SW480 (cell line): ENCODE data around the gene ZNF8.
"Not testable (repeated sequence)": the region's sequence is repeated elsewhere in the genome, so short reads cannot be mapped to it uniquely, and the experiment has no call there.

Source experiments
- DNase-seq: peaks from one replicate; pipeline ENCODE4 v3.0.0-alpha.2; 2016; ENCODE audit warnings: low spot score

Gene ZNF8

GRCh38 chr19:58296104-58296503, 17.3 kb downstream of the ZNF8 start:
- no peak for DNase-seq

- no peak for DNase-seq
These were observed 21.9 kb downstream of the ZNF8 start for GRCh38 chr19:58300620-58301019.

GRCh38 chr19:58304255-58304654, 25.5 kb downstream of the ZNF8 start:
- no peak for DNase-seq

- no peak for DNase-seq
These were observed 26.0 kb downstream of the ZNF8 start for GRCh38 chr19:58304748-58305064.

GRCh38 chr19:58305065-58305931, 26.5 kb downstream of the ZNF8 start, which contains the start of gene ERVK3-1:
Gene ERVK3-1 (plus strand): TSS chr19:58305377. CDS start chr19:58312169, 6,792 bp downstream.
- DNase-seq, result peak; percentile 98

- DNase-seq, result peak; percentile 19
These were observed 27.2 kb downstream of the ZNF8 start for GRCh38 chr19:58305932-58306323.

GRCh38 chr19:58307736-58308135, 29.0 kb downstream of the ZNF8 start:
- no peak for DNase-seq

GRCh38 chr19:58310685-58311084, 31.9 kb downstream of the ZNF8 start:
- DNase-seq, result not testable (repeated sequence)

- DNase-seq, result no peak
These were observed 32.6 kb downstream of the ZNF8 start for GRCh38 chr19:58311345-58311865.

GRCh38 chr19:58315580-58315979, 36.8 kb downstream of the ZNF8 start:
- no peak for DNase-seq

- DNase-seq, result no peak
These were observed 38.8 kb downstream of the ZNF8 start for GRCh38 chr19:58317476-58318072.

GRCh38 chr19:58318297-58318696, 39.5 kb downstream of the ZNF8 start:
- no peak for DNase-seq

- DNase-seq, result no peak
These were observed 40.5 kb downstream of the ZNF8 start for GRCh38 chr19:58319241-58319640.

- DNase-seq, result no peak
These were observed 46.7 kb downstream of the ZNF8 start for GRCh38 chr19:58325311-58326022.

- DNase-seq, result no peak
These were observed 47.8 kb downstream of the ZNF8 start for GRCh38 chr19:58326501-58326913.

- DNase-seq, result peak; percentile 97
These were observed 48.4 kb downstream of the ZNF8 start, which contains the start of gene ZSCAN22 for GRCh38 chr19:58326914-58327726. Gene ZSCAN22 (plus strand): TSS chr19:58326994. CDS start chr19:58334803, 7,809 bp downstream.

- DNase-seq, result peak; percentile 29
These were observed 50.2 kb downstream of the ZNF8 start for GRCh38 chr19:58328999-58329398.

- DNase-seq, result peak; percentile 47
These were observed 51.7 kb downstream of the ZNF8 start for GRCh38 chr19:58330458-58330857.

GRCh38 chr19:58332697-58333096, 53.9 kb downstream of the ZNF8 start:
- DNase-seq, result no peak

GRCh38 chr19:58334691-58335249, 56.0 kb downstream of the ZNF8 start:
- DNase-seq, result no peak

GRCh38 chr19:58335630-58336029, 56.9 kb downstream of the ZNF8 start:
- DNase-seq, result no peak
